GM21576 (cell line): ENCODE results near the gene ZFAND2B.
"Not testable (repeated sequence)": the region's sequence is repeated elsewhere in the genome, so short reads cannot be mapped to it uniquely, and the experiment has no call there.

Source experiments
- ATAC-seq: cut with Tn5 transposase; IDR thresholded peaks from one replicate; pipeline ENCODE4 v1.9.1; 2021; ENCODE audit warnings: mild to moderate bottlenecking, moderate library complexity; ENCODE audit not compliant: unreplicated experiment

The ZFAND2B gene

GRCh38 chr2:219250049-219250781, 43.6 kb downstream of the ZFAND2B start:
- no peak for ATAC-seq

- no peak for ATAC-seq
Observed at GRCh38 chr2:219251656-219252055, 45.1 kb downstream of the ZFAND2B start.

DNA sequence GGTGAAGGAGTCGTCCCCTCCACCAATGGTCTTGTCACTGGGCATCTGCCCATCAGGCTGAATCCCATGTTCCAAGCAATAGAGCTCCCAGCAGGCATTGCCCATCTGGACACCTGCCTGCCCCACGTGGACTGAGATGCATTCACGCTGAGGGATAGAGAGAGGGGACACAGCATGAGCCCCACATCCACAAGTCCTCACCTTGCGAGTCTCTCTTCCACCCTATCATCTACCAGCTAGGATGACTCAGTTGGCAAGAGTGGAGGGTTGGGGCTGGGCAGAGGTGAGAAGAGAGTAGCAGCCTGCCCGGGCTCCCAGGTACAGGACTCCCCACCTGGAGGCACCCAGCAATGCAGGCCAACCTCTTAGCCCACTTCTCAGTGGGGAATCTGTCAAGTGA, 45.5 kb downstream of the ZFAND2B start:
- ATAC-seq, result no peak

GRCh38 chr2:219252570-219252899, 46.0 kb downstream of the ZFAND2B start:
- ATAC-seq, result no peak

DNA sequence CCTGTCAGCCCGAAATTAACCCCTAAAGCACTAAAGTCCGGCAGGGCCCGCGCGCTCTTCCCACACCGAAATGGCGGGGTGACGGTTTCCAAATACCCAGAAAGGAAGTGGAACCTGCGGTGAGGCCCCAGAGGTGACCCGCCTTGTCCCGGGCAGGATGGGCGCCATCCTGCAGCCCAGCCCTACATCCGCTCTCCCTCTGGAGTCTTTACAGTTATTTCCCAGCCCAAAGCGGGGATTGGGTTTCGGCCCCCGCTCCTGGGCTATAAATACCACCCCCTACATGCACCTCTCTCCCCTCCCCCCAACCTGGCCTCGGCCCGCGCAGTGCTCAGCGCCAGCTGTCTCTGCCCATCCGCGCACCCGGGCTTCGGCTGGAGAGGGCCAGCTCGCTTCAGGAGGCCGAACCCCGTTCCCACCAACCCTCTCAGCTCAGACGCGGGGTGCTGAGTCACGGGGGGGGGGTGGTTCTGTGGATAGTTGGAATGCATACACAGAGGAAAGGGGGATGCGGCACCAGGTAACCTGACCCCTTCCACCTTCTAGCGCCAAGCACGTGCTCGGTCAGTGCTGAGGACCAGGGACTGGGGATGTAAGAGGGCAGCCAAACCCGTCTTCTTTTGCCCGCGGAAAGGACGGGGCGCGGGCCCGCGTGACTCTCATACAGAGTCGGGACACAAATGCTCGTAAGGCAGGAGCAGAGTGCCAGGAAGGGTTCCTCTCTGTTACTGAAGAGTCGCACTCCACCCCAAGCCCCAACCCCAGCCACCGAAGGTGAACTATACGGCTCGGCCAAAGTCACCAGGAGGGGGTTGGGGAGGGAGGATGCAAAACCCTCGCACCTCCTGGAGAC, 46.5 kb downstream of the ZFAND2B start, which contains the start of gene TUBA4B:
Gene TUBA4B (plus strand): TSS at position 344 of the 853 bp plus-strand sequence. CDS start 165 bp downstream, at position 509.
- ATAC-seq, result peak; percentile 2

GRCh38 chr2:219253753-219254589, 47.4 kb downstream of the ZFAND2B start, which contains the start of gene TUBA4A:
Gene TUBA4A (minus strand): TSS chr2:219253918. CDS start chr2:219253858, 60 bp downstream.
- ATAC-seq, result peak; percentile 47

- ATAC-seq, result no peak
Observed at GRCh38 chr2:219254590-219255201, 48.1 kb downstream of the ZFAND2B start.

- ATAC-seq, result not testable (repeated sequence)
Observed at GRCh38 chr2:219258942-219259341, 52.4 kb downstream of the ZFAND2B start.
